ENCODE results near the gene BRINP1. TPM values are rescaled to one million over a fixed set of nuclear protein-coding genes. Genes with fewer than 3 reads are reported as not detected.
"Not testable (repeated sequence)": the region's sequence is repeated elsewhere in the genome, so short reads cannot be mapped to it uniquely, and the experiment has no call there.

BRINP1 gene
- total RNA-seq, 2 donors from 2014 or later: not detected

DNA sequence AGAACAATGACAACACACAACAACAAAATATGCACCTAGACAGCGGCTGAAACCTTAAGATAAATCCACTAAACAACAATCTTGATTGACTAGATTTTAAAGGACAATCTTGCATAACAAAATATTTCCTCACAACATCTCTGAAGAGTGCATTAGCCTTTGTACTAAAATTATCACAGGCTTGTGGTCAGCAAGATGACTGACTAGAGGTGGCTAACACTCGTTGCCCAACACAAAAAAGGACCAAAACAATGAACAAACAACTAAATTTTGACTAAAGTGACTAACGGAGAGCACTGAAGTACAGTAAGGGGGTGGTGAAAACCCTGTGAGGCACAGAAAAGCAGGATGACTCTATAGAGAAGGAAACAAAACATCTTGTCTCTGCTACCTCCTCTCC is 183.9 kb downstream of the BRINP1 start:
- H3K4me3 Mint-ChIP-seq: no peak overlapping the region
- peaks cover 0 to 2% of the 10 kb centered on the region in 2 donors for H3K36me3 Mint-ChIP-seq (ENCODE audit: insufficient read depth in 2 of 2)
- ATAC-seq (replicated peaks in 1 of 2): no peak
- no peak for DNase-seq
- no peak overlapping the region for H3K27ac Mint-ChIP-seq
- no peaks in the 10 kb centered on the region for H3K27me3 Mint-ChIP-seq (ENCODE audit: low read depth)
- no peaks in the 10 kb centered on the region for H3K4me1 Mint-ChIP-seq (ENCODE audit: low read depth)
- peaks cover 4 to 12% of the 10 kb centered on the region in 2 donors for H3K9me3 Mint-ChIP-seq

GRCh38 chr9:119184265-119184936 is 184.8 kb downstream of the BRINP1 start:
- ATAC-seq (replicated peaks in 1 of 2) (no peak), DNase-seq (no peak)
- Mint-ChIP-seq H3K27me3 (ENCODE audit: low read depth) (no peaks in the 10 kb centered on the region), H3K9me3 (peaks cover 4 to 10% of the 10 kb centered on the region in 2 donors), H3K4me3 (no peak overlapping the region), H3K36me3 (ENCODE audit: insufficient read depth in 2 of 2) (peaks cover 0 to 2% of the 10 kb centered on the region in 2 donors), H3K4me1 (ENCODE audit: low read depth) (no peaks in the 10 kb centered on the region), H3K27ac (no peak overlapping the region)

GRCh38 chr9:119181561-119181960 is 187.7 kb downstream of the BRINP1 start:
- no peaks in the 10 kb centered on the region for H3K4me1 Mint-ChIP-seq (ENCODE audit: low read depth)
- no peak for ATAC-seq (replicated peaks in 1 of 2)
- H3K27ac Mint-ChIP-seq: no peak overlapping the region
- H3K36me3 Mint-ChIP-seq (ENCODE audit: insufficient read depth in 2 of 2): no peaks in the 10 kb centered on the region
- no peak overlapping the region for H3K4me3 Mint-ChIP-seq
- no peaks in the 10 kb centered on the region for H3K27me3 Mint-ChIP-seq (ENCODE audit: low read depth)
- DNase-seq: no peak
- peaks cover 0 to 6% of the 10 kb centered on the region in 2 donors for H3K9me3 Mint-ChIP-seq

GRCh38 chr9:119180897-119181296 is 188.3 kb downstream of the BRINP1 start:
- H3K4me3 Mint-ChIP-seq: no peak overlapping the region
- no peak overlapping the region for H3K27ac Mint-ChIP-seq
- no peaks in the 10 kb centered on the region for H3K36me3 Mint-ChIP-seq (ENCODE audit: insufficient read depth in 2 of 2)
- DNase-seq (no peak), ATAC-seq (replicated peaks in 1 of 2) (no peak)
- H3K9me3 Mint-ChIP-seq: peaks cover 0 to 6% of the 10 kb centered on the region in 2 donors
- no peaks in the 10 kb centered on the region for H3K4me1 Mint-ChIP-seq (ENCODE audit: low read depth)
- no peaks in the 10 kb centered on the region for H3K27me3 Mint-ChIP-seq (ENCODE audit: low read depth)

DNA sequence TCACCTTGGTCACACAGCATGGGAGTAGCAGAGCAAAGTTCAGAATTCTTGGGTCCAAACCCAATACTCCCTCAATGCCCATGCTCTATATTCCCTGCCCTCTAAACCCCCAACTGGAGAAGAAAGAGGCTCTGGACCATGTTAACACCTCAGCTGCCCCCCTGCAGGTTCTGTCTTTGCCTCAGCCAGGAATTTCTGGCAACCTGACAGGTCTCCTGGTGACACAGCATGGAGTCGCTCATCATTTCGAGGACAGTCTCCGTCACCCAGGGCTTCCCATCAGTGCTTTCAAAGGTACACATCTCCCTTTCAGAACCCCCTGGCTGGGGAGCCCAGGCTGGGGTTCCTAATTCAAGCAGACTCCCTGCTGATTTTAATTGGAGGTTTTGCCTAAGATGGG is 189.5 kb downstream of the BRINP1 start:
- Mint-ChIP-seq H3K4me1 (ENCODE audit: low read depth) (no peaks in the 10 kb centered on the region), H3K9me3 (peaks cover 2 to 4% of the 10 kb centered on the region in 2 donors), H3K27ac (no peak overlapping the region), H3K36me3 (ENCODE audit: insufficient read depth in 2 of 2) (no peaks in the 10 kb centered on the region), H3K4me3 (no peak overlapping the region), H3K27me3 (ENCODE audit: low read depth) (no peaks in the 10 kb centered on the region)
- ATAC-seq (replicated peaks in 1 of 2) (no peak), DNase-seq (no peak)

- Mint-ChIP-seq H3K4me3 (no peak overlapping the region), H3K9me3 (peaks cover 2 to 3% of the 10 kb centered on the region in 2 donors)
- no peak for ATAC-seq (replicated peaks in 1 of 2)
Observed at GRCh38 chr9:119177196-119177595, 192.0 kb downstream of the BRINP1 start.

DNA sequence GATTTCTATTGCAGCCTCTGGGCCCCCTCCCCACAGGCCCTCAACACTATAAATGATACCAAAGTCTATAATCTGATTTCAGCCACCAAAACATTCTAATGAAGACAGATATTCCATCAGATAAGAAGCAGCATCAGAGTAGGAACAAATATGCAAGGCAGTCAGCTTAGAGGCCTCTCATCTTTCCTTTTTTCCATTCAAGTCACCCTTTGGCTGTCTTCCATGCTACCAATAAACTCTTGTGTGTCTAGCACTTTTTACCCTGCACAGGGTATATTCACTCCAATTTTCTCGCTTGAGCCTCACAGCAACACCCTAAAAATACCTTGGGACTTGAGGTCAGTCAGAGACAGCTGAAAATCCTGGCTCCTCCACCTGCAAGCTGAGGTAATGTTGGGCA is 193.7 kb downstream of the BRINP1 start:
- H3K9me3 Mint-ChIP-seq: peaks cover 2 to 4% of the 10 kb centered on the region in 2 donors
- no peak for DNase-seq
- H3K36me3 Mint-ChIP-seq (ENCODE audit: insufficient read depth in 2 of 2): no peaks in the 10 kb centered on the region
- H3K27ac Mint-ChIP-seq: no peak overlapping the region
- no peaks in the 10 kb centered on the region for H3K4me1 Mint-ChIP-seq (ENCODE audit: low read depth)
- H3K27me3 Mint-ChIP-seq (ENCODE audit: low read depth): no peaks in the 10 kb centered on the region
- no peak for ATAC-seq (replicated peaks in 1 of 2)
- no peak overlapping the region for H3K4me3 Mint-ChIP-seq

More at GRCh38 chr9:119177196-119177595, 192.0 kb downstream of the BRINP1 start:
- Mint-ChIP-seq H3K4me1 (ENCODE audit: low read depth) (no peaks in the 10 kb centered on the region), H3K27me3 (ENCODE audit: low read depth) (no peaks in the 10 kb centered on the region), H3K36me3 (ENCODE audit: insufficient read depth in 2 of 2) (no peaks in the 10 kb centered on the region), H3K27ac (no peak overlapping the region)
- no peak for DNase-seq

- not testable (repeated sequence) for H3K36me3 Mint-ChIP-seq (ENCODE audit: insufficient read depth in 2 of 2); H3K4me1 Mint-ChIP-seq (ENCODE audit: low read depth); H3K27me3 Mint-ChIP-seq (ENCODE audit: low read depth); H3K27ac Mint-ChIP-seq; H3K9me3 Mint-ChIP-seq; DNase-seq; ATAC-seq (replicated peaks in 1 of 2); H3K4me3 Mint-ChIP-seq
Observed at GRCh38 chr9:119169222-119169621, 200.0 kb downstream of the BRINP1 start.

- no peak for DNase-seq
- Mint-ChIP-seq H3K27me3 (ENCODE audit: low read depth) (no peaks in the 10 kb centered on the region), H3K36me3 (ENCODE audit: insufficient read depth in 2 of 2) (peaks cover 0 to 2% of the 10 kb centered on the region in 2 donors), H3K4me1 (ENCODE audit: low read depth) (no peaks in the 10 kb centered on the region), H3K27ac (no peak overlapping the region), H3K4me3 (no peak overlapping the region), H3K9me3 (peaks cover 2 to 6% of the 10 kb centered on the region in 2 donors)
- ATAC-seq (replicated peaks in 1 of 2): no peak
Observed at GRCh38 chr9:119167876-119168275, 201.4 kb downstream of the BRINP1 start.

- peaks cover 0 to 2% of the 10 kb centered on the region in 2 donors for H3K36me3 Mint-ChIP-seq (ENCODE audit: insufficient read depth in 2 of 2)
- H3K9me3 Mint-ChIP-seq: peaks cover 2 to 6% of the 10 kb centered on the region in 2 donors
- no peak overlapping the region for H3K4me3 Mint-ChIP-seq
- DNase-seq (no peak), ATAC-seq (replicated peaks in 1 of 2) (no peak)
- H3K27ac Mint-ChIP-seq: no peak overlapping the region
- H3K27me3 Mint-ChIP-seq (ENCODE audit: low read depth): no peaks in the 10 kb centered on the region
- H3K4me1 Mint-ChIP-seq (ENCODE audit: low read depth): no peaks in the 10 kb centered on the region
Observed at GRCh38 chr9:119167267-119167666, 202.0 kb downstream of the BRINP1 start.

- H3K9me3 Mint-ChIP-seq: peaks cover 0 to 6% of the 10 kb centered on the region in 2 donors
- H3K36me3 Mint-ChIP-seq (ENCODE audit: insufficient read depth in 2 of 2): peaks cover 0 to 2% of the 10 kb centered on the region in 2 donors
- H3K4me3 Mint-ChIP-seq: no peak overlapping the region
- H3K4me1 Mint-ChIP-seq (ENCODE audit: low read depth): no peaks in the 10 kb centered on the region
- no peak for ATAC-seq (replicated peaks in 1 of 2)
- DNase-seq: no peak
- no peak overlapping the region for H3K27ac Mint-ChIP-seq
- H3K27me3 Mint-ChIP-seq (ENCODE audit: low read depth): no peaks in the 10 kb centered on the region
Observed at GRCh38 chr9:119166096-119166495, 203.1 kb downstream of the BRINP1 start.

GRCh38 chr9:119165131-119165530 is 204.1 kb downstream of the BRINP1 start:
- Mint-ChIP-seq H3K4me1 (ENCODE audit: low read depth) (no peaks in the 10 kb centered on the region), H3K9me3 (peaks cover 0 to 6% of the 10 kb centered on the region in 2 donors), H3K27me3 (ENCODE audit: low read depth) (no peaks in the 10 kb centered on the region), H3K36me3 (ENCODE audit: insufficient read depth in 2 of 2) (peaks cover 0 to 2% of the 10 kb centered on the region in 2 donors), H3K27ac (no peak overlapping the region), H3K4me3 (no peak overlapping the region)
- ATAC-seq (replicated peaks in 1 of 2) (no peak), DNase-seq (no peak)

DNA sequence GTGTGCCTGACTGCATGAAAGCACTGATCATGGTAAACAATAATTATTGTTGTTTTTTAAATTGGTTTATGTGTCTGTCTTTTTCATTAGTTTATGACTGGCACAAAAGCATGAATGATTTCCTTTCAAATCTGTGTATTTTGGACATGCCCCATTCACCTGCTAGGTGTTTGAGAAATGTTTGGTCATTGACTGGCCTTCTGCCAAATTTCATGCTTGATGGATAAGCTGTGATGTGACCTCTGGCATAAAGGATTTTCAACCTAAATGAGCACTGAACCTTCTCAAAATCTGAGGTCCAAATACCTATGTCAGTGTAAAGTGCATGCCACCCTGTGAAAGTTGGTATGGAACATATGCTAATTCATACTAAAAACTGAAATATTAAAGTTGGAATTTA is 204.5 kb downstream of the BRINP1 start:
- Mint-ChIP-seq H3K27ac (no peak overlapping the region), H3K4me1 (ENCODE audit: low read depth) (no peaks in the 10 kb centered on the region), H3K36me3 (ENCODE audit: insufficient read depth in 2 of 2) (peaks cover 0 to 2% of the 10 kb centered on the region in 2 donors), H3K27me3 (ENCODE audit: low read depth) (no peaks in the 10 kb centered on the region), H3K4me3 (no peak overlapping the region), H3K9me3 (peaks cover 0 to 6% of the 10 kb centered on the region in 2 donors)
- ATAC-seq (replicated peaks in 1 of 2) (no peak), DNase-seq (no peak)

DNA sequence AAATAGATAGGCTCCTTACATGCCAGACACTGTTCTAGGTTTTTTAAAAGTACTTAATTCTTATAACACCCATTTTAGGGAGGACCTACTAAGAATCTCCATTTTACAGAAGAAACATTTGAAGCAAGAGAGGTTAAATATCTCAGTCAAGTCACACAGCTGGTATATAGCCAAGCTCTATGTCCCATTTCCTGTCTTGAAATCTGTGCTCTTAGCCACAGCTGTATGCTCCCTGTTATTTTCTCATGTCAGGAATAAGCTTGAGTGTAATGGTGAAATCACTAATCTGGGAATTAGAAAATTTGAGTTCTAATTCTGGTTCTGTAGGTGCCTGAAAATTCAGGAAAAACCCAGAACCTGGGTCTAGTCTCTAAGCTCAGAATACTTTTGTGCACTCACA is 208.7 kb downstream of the BRINP1 start:
- no peak overlapping the region for H3K4me3 Mint-ChIP-seq
- DNase-seq: no peak
- no peaks in the 10 kb centered on the region for H3K27me3 Mint-ChIP-seq (ENCODE audit: low read depth)
- H3K9me3 Mint-ChIP-seq: peaks cover 2 to 5% of the 10 kb centered on the region in 2 donors
- ATAC-seq (replicated peaks in 1 of 2): no peak
- no peaks in the 10 kb centered on the region for H3K36me3 Mint-ChIP-seq (ENCODE audit: insufficient read depth in 2 of 2)
- H3K4me1 Mint-ChIP-seq (ENCODE audit: low read depth): no peaks in the 10 kb centered on the region
- no peak overlapping the region for H3K27ac Mint-ChIP-seq
